Thyroid gland (tissue), 4 donors: ENCODE measurements around the gene HPD. TPM values are rescaled to one million over a fixed set of nuclear protein-coding genes. Genes with fewer than 3 reads are reported as not detected.

Experiments used
- DNase-seq, 2 donors: peaks; one replicate each; pipeline ENCODE4 v3.0.0-alpha.2; 2019
- H3K27ac ChIP-seq, 3 donors: fragments of 200-600 bp; sonication (generic); 1 replicate in 2 of 3; 2 replicates in 1 of 3; pipeline ENCODE4 v1.5.1; 2016 to 2019; ENCODE audit warnings: mild to moderate bottlenecking in 1 of 3, moderate library complexity in 1 of 3
- H3K27me3 ChIP-seq: fragments of 200-600 bp; sonication (generic); one replicate; pipeline ENCODE4 v1.5.1; 2019
- H3K36me3 ChIP-seq, 2 donors: fragments of 200-600 bp; sonication (generic); one replicate each; pipeline ENCODE4 v1.5.1; 2016 to 2019
- H3K4me1 ChIP-seq, 2 donors: fragments of 200-600 bp; sonication (generic); one replicate each; pipeline ENCODE4 v1.5.1; 2017 to 2019
- H3K4me3 ChIP-seq, 3 donors: fragments of 200-600 bp; sonication (generic); replicated peaks in 1 of 3; 1 replicate in 2 of 3; 2 replicates in 1 of 3; pipeline ENCODE4 v1.5.1; 2016; ENCODE audit warnings: mild to moderate bottlenecking in 1 of 3
- H3K9me3 ChIP-seq: fragments of 200-600 bp; sonication (generic); one replicate; pipeline ENCODE4 v1.5.1; 2017
- CTCF ChIP-seq, 6 experiments: fragments of 200-600 bp in 3 of 6; fragments of 450-650 bp in 3 of 6; sonication (generic) in 3 of 6; IDR thresholded peaks; one replicate each; pipeline ENCODE4 v1.5.1; 2016 to 2019; ENCODE audit warnings: antibody characterized with exemption in 6 of 6, mild to moderate bottlenecking in 2 of 6, inconsistent platforms in 1 of 6, moderate library complexity in 1 of 6
- POLR2A ChIP-seq, 2 donors: fragments of 450-650 bp; IDR thresholded peaks; one replicate each; pipeline ENCODE4 v1.6.1; 2017; ENCODE audit warnings: antibody characterized with exemption in 2 of 2, mild to moderate bottlenecking in 2 of 2, moderate library complexity in 1 of 2
- WGBS, 2 donors: methylation state at CpG; one replicate each; pipeline ENCODE4 v1.1.5; 2017; 5-methylcytosine and 5-hydroxymethylcytosine counted together
- intact Hi-C: fragments of 100-400 bp; cut with DNase I; formaldehyde crosslinking; loops from one replicate; pipeline ENCODE4 v1.15.1; 2023
- total RNA-seq, 4 donors: library from RNA; depleted of rRNA; stranded (reverse); fragments of >200 nt; gene quantifications; one replicate each; pipeline ENCODE4 v1.2.3, GENCODE V29; 2016

Gene HPD
- total RNA-seq, 4 donors from 2014 or later: 0.39 to 1.2 (median 0.78) TPM; not detected in 1

GRCh38 chr12:121795034-121795968 lies 63.4 kb downstream of the HPD start:
- Histone ChIP-seq H3K4me1 (peaks cover 66 to 80% of the 10 kb centered on the region in 2 donors), H3K36me3 (no peaks in the 10 kb centered on the region), H3K9me3 (no peaks in the 10 kb centered on the region), H3K27ac (peak overlapping the region; percentile 58 to 100 (median 100)), H3K4me3 (no peak overlapping the region), H3K27me3 (no peaks in the 10 kb centered on the region)
- WGBS, 2 donors: 39 to 41% methylated on average over 12 to 15 of the region's 15 CpGs
- TF ChIP-seq POLR2A (IDR thresholded peaks at IDR 0.05) (no peak), CTCF (IDR thresholded peaks at IDR 0.05) (peak; percentile 93 to 95 (median 94))
- intact Hi-C loops: loop anchor here (2.0 kb wide), 1 partner anchor 18 kb away; no protein-coding TSS in a partner anchor
- peak; percentile 89 to 92 for DNase-seq

- intact Hi-C loops: loop anchor here (2.0 to 5.0 kb wide), 2 partner anchors 18 to 97 kb away; no protein-coding TSS in a partner anchor
- DNase-seq: peak; percentile 48 to 54
- H3K4me3 ChIP-seq: peak overlapping the region in 1 of 3 donors; percentile 32
- 1 to 4% methylated on average over 5 to 12 of the region's 13 CpGs for WGBS, 2 donors
- H3K9me3 ChIP-seq: no peaks in the 10 kb centered on the region
- H3K4me1 ChIP-seq: peaks cover 66 to 83% of the 10 kb centered on the region in 2 donors
- H3K27ac ChIP-seq: peak overlapping the region; percentile 58 to 100 (median 100)
- no peaks in the 10 kb centered on the region for H3K27me3 ChIP-seq
- H3K36me3 ChIP-seq: no peaks in the 10 kb centered on the region
- TF ChIP-seq POLR2A (IDR thresholded peaks at IDR 0.05) (no peak), CTCF (IDR thresholded peaks at IDR 0.05) (no peak)
Observed at GRCh38 chr12:121794534-121795033, 64.1 kb downstream of the HPD start.

GRCh38 chr12:121793838-121794533 lies 64.7 kb downstream of the HPD start:
- H3K36me3 ChIP-seq: no peaks in the 10 kb centered on the region
- H3K27me3 ChIP-seq: no peaks in the 10 kb centered on the region
- peak overlapping the region in 2 of 3 donors; percentile 3 to 32 for H3K4me3 ChIP-seq
- H3K4me1 ChIP-seq: peaks cover 62 to 78% of the 10 kb centered on the region in 2 donors
- peak in 1 of 2 donors; percentile 28 for TF ChIP-seq POLR2A (IDR thresholded peaks at IDR 0.05)
- peak; percentile 98 to 100 (median 100) for TF ChIP-seq CTCF (IDR thresholded peaks at IDR 0.05)
- WGBS, 2 donors: 0% methylated on average over 5 of the region's 59 CpGs; no CpG with 5 or more reads in 1 of the 2 donors
- intact Hi-C loops: loop anchor here (2.0 to 5.0 kb wide), 2 partner anchors 19 to 97 kb away; no protein-coding TSS in a partner anchor
- DNase-seq: peak; percentile 93 to 94
- no peaks in the 10 kb centered on the region for H3K9me3 ChIP-seq
- peak overlapping the region; percentile 97 to 100 (median 100) for H3K27ac ChIP-seq

GRCh38 chr12:121793440-121793837 lies 65.2 kb downstream of the HPD start, which contains the start of gene RHOF:
RHOF (minus strand) TSS chr12:121793688; CDS start chr12:121793633, 55 bp downstream.
- DNase-seq: peak; percentile 53 to 57
- H3K27me3 ChIP-seq: no peaks in the 10 kb centered on the region
- TF ChIP-seq POLR2A (IDR thresholded peaks at IDR 0.05) (peak in 1 of 2 donors; percentile 70), CTCF (IDR thresholded peaks at IDR 0.05) (no peak)
- H3K4me3 ChIP-seq: peak within 1 kb of the TSS; percentile 3 to 33 (median 32)
- H3K27ac ChIP-seq: peak within 1 kb of the TSS; percentile 97 to 100 (median 100)
- H3K9me3 ChIP-seq: no peaks in the 10 kb centered on the region
- no peaks in the 10 kb centered on the region for H3K36me3 ChIP-seq
- peaks cover 56 to 73% of the 10 kb centered on the region in 2 donors for H3K4me1 ChIP-seq
- 2% methylated on average over 13 of the region's 36 CpGs; no CpG with 5 or more reads in 1 of the 2 donors for WGBS, 2 donors
- intact Hi-C loops: loop anchor here (5.0 kb wide), 1 partner anchor 96 kb away; no protein-coding TSS in a partner anchor
